Measurements from ENCODE around the gene AKR1E2.

Gene AKR1E2

GRCh38 chr10:4825868-4826791 lies at the start of gene AKR1E2:
Gene AKR1E2, plus strand, starts transcription at chr10:4826207. Its CDS starts 118 bp downstream, at chr10:4826325.
- Histone ChIP-seq H3K36me3 (no peaks in the 10 kb centered on the region), H3K27ac (peak within 1 kb of the TSS; percentile 91 to 93), H3K4me1 (peaks cover 0 to 22% (median 9%) of the 10 kb centered on the region in 4 donors), H3K9me3 (no peaks in the 10 kb centered on the region), H3K4me3 (peak within 1 kb of the TSS; percentile 71), H3K27me3 (no peaks in the 10 kb centered on the region)
- intact Hi-C loops (cut with DNase I; ENCODE audit: low total_unique reads): no loop called here
- TF ChIP-seq, protein P1, sequence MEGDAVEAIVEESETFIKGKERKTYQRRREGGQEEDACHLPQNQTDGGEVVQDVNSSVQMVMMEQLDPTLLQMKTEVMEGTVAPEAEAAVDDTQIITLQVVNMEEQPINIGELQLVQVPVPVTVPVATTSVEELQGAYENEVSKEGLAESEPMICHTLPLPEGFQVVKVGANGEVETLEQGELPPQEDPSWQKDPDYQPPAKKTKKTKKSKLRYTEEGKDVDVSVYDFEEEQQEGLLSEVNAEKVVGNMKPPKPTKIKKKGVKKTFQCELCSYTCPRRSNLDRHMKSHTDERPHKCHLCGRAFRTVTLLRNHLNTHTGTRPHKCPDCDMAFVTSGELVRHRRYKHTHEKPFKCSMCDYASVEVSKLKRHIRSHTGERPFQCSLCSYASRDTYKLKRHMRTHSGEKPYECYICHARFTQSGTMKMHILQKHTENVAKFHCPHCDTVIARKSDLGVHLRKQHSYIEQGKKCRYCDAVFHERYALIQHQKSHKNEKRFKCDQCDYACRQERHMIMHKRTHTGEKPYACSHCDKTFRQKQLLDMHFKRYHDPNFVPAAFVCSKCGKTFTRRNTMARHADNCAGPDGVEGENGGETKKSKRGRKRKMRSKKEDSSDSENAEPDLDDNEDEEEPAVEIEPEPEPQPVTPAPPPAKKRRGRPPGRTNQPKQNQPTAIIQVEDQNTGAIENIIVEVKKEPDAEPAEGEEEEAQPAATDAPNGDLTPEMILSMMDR (IDR thresholded peaks at IDR 0.05): no peak
- DNase-seq: peak; percentile 88 to 93

DNA sequence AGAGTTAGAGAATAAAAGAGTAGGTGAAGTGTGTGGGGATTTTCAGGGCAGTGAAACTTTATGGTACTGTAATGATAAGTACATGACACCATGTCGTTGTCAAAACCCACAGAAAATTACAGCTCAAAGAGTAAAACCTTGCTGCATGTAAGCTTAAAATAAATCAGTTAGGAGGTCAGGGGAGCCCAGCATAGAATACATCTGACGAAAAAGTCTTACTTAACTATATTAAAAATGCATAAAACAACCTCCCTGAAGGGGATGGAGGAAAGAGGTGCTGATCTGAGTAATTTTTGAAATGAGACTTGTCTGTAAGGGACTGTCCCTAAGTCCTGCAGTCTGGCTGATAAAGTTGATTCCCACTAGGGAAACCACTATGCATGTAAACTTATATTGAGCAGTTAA lies 49.8 kb upstream of the AKR1E2 start:
- H3K4me1 ChIP-seq: peaks cover 0 to 8% (median 5%) of the 10 kb centered on the region in 4 donors
- intact Hi-C loops (cut with DNase I; ENCODE audit: low total_unique reads): no loop called here
- no peak overlapping the region for H3K4me3 ChIP-seq
- H3K27me3 ChIP-seq: no peaks in the 10 kb centered on the region
- H3K36me3 ChIP-seq: no peaks in the 10 kb centered on the region
- no peak overlapping the region for H3K27ac ChIP-seq
- H3K9me3 ChIP-seq: no peaks in the 10 kb centered on the region
- DNase-seq: no peak
- TF ChIP-seq, protein P1 (IDR thresholded peaks at IDR 0.05): no peak

DNA sequence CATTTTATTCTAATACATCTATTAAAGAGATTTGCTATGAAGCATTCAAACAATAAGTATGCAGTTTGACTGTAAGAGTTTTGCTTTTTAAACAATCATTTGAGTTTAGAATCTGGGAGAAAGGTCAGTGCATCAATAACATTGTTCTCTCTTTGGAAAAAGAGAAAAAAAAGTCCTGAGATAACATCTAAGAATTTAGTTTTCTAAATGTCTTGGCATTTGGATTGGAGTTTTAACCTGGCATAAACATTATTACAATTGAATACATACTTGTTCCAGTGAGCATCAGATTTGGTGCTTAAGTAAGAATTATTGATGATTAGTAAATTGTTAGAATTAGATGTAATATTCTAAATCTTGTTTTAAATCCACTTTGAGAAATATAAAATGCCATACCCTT lies 47.2 kb upstream of the AKR1E2 start:
- Histone ChIP-seq H3K27me3 (no peaks in the 10 kb centered on the region), H3K36me3 (no peaks in the 10 kb centered on the region), H3K27ac (no peak overlapping the region), H3K4me3 (no peak overlapping the region), H3K9me3 (no peaks in the 10 kb centered on the region), H3K4me1 (no peaks in the 10 kb centered on the region)
- TF ChIP-seq, protein P1 (IDR thresholded peaks at IDR 0.05): no peak
- DNase-seq: no peak
- intact Hi-C loops (cut with DNase I; ENCODE audit: low total_unique reads): no loop called here

GRCh38 chr10:4780091-4780490 lies 45.9 kb upstream of the AKR1E2 start:
- H3K4me3 ChIP-seq: no peak overlapping the region
- no peaks in the 10 kb centered on the region for H3K27me3 ChIP-seq
- intact Hi-C loops (cut with DNase I; ENCODE audit: low total_unique reads): no loop called here
- no peak overlapping the region for H3K27ac ChIP-seq
- no peak for DNase-seq
- H3K36me3 ChIP-seq: no peaks in the 10 kb centered on the region
- TF ChIP-seq, protein P1 (IDR thresholded peaks at IDR 0.05): no peak
- no peaks in the 10 kb centered on the region for H3K4me1 ChIP-seq
- H3K9me3 ChIP-seq: no peaks in the 10 kb centered on the region

GRCh38 chr10:4780782-4781181 lies 45.2 kb upstream of the AKR1E2 start:
- no peaks in the 10 kb centered on the region for H3K36me3 ChIP-seq
- TF ChIP-seq, protein P1 (IDR thresholded peaks at IDR 0.05): no peak
- intact Hi-C loops (cut with DNase I; ENCODE audit: low total_unique reads): no loop called here
- no peak overlapping the region for H3K4me3 ChIP-seq
- H3K27me3 ChIP-seq: no peaks in the 10 kb centered on the region
- no peak overlapping the region for H3K27ac ChIP-seq
- H3K9me3 ChIP-seq: no peaks in the 10 kb centered on the region
- no peak for DNase-seq
- H3K4me1 ChIP-seq: no peaks in the 10 kb centered on the region

Data from tibial artery (tissue), 4 donors.